Endometrial microvascular endothelial cells (primary cell): ENCODE results near the gene ASMTL. TPM values are rescaled to one million over a fixed set of nuclear protein-coding genes. Genes with fewer than 3 reads are reported as not detected.
"Not testable (repeated sequence)": the region's sequence is repeated elsewhere in the genome, so short reads cannot be mapped to it uniquely, and the experiment has no call there.

Source experiments
- in situ Hi-C: cut with HindIII; loops from 2 replicates; pipeline ENCODE4 v1.10.0; 2017; ENCODE audit warnings: low sequenced_read_pairs, low pct_unique_long_range_greater_than_20kb; ENCODE audit errors: inconsistent ontology term
- total RNA-seq: library from RNA; depleted of rRNA; stranded (reverse); fragments of >200 nt; gene quantifications from one replicate; pipeline ENCODE4 v1.2.3, GENCODE V29; 2015; ENCODE audit errors: inconsistent ontology term

The ASMTL gene
- total RNA-seq, 1 donor from 2014 or later = 18.0 TPM

GRCh38 chrX:1484638-1485019 is 31.9 kb upstream of the ASMTL start:
- in situ Hi-C loops = no loop called here

GRCh38 chrX:1483843-1484637 is 31.3 kb upstream of the ASMTL start:
- in situ Hi-C loops = no loop called here

- in situ Hi-C loops = not testable (repeated sequence)
Observed at GRCh38 chrX:1482530-1482928, 29.8 kb upstream of the ASMTL start.

GRCh38 chrX:1481636-1482529 is 29.2 kb upstream of the ASMTL start:
- in situ Hi-C loops = no loop called here

- in situ Hi-C loops = no loop called here
Observed at GRCh38 chrX:1480082-1480785, 27.5 kb upstream of the ASMTL start.

- in situ Hi-C loops = no loop called here
Observed at GRCh38 chrX:1477801-1478458, 25.2 kb upstream of the ASMTL start.

GRCh38 chrX:1477229-1477628 is 24.5 kb upstream of the ASMTL start:
- in situ Hi-C loops = no loop called here

GRCh38 chrX:1476682-1477081 is 24.0 kb upstream of the ASMTL start:
- in situ Hi-C loops = no loop called here

GRCh38 chrX:1475881-1476280 is 23.2 kb upstream of the ASMTL start:
- in situ Hi-C loops = no loop called here

- in situ Hi-C loops = no loop called here
Observed at GRCh38 chrX:1475481-1475880, 22.8 kb upstream of the ASMTL start.

GRCh38 chrX:1474593-1474992 is 21.9 kb upstream of the ASMTL start:
- in situ Hi-C loops = not testable (repeated sequence)

- in situ Hi-C loops = no loop called here
Observed at GRCh38 chrX:1472975-1473374, 20.3 kb upstream of the ASMTL start.

GRCh38 chrX:1468250-1468772 is 15.6 kb upstream of the ASMTL start:
- in situ Hi-C loops = no loop called here

GRCh38 chrX:1466971-1467561 is 14.4 kb upstream of the ASMTL start:
- in situ Hi-C loops = no loop called here

GRCh38 chrX:1466232-1466661 is 13.5 kb upstream of the ASMTL start:
- in situ Hi-C loops = no loop called here

GRCh38 chrX:1465286-1466231 is 12.8 kb upstream of the ASMTL start:
- in situ Hi-C loops = no loop called here

- in situ Hi-C loops = no loop called here
Observed at GRCh38 chrX:1464971-1465285, 12.2 kb upstream of the ASMTL start.
